Brain pericyte (primary cell): Measurements from ENCODE around the gene ADAM15.

Experiments
- DNase-seq: peaks from one replicate; pipeline ENCODE4 v3.0.0-alpha.2; 2012; ENCODE audit warnings: low read depth, low spot score

Gene ADAM15

GRCh38 chr1:155073377-155074242, 22.5 kb downstream of the ADAM15 start:
- DNase-seq, result no peak

GRCh38 chr1:155075535-155075934, 24.4 kb downstream of the ADAM15 start:
- DNase-seq, result no peak

- DNase-seq, result no peak
Observed at GRCh38 chr1:155076371-155076770, 25.3 kb downstream of the ADAM15 start.

- DNase-seq, result no peak
Observed at GRCh38 chr1:155077346-155077745, 26.2 kb downstream of the ADAM15 start.

- no peak for DNase-seq
Observed at GRCh38 chr1:155077758-155078445, 26.8 kb downstream of the ADAM15 start.

GRCh38 chr1:155078469-155079209, 27.5 kb downstream of the ADAM15 start, which contains the start of gene EFNA3:
Gene EFNA3, plus strand, starts transcription at chr1:155078837. Its CDS starts 105 bp downstream, at chr1:155078942.
- DNase-seq, result no peak

GRCh38 chr1:155079210-155079486, 28.0 kb downstream of the ADAM15 start:
- no peak for DNase-seq

GRCh38 chr1:155079487-155080311, 28.6 kb downstream of the ADAM15 start:
- DNase-seq, result no peak

- no peak for DNase-seq
Observed at GRCh38 chr1:155080312-155081228, 29.5 kb downstream of the ADAM15 start.

GRCh38 chr1:155081472-155082300, 30.6 kb downstream of the ADAM15 start:
- DNase-seq, result no peak

- DNase-seq, result no peak
Observed at GRCh38 chr1:155082301-155083051, 31.4 kb downstream of the ADAM15 start.

- no peak for DNase-seq
Observed at GRCh38 chr1:155083052-155083541, 32.0 kb downstream of the ADAM15 start.

- no peak for DNase-seq
Observed at GRCh38 chr1:155083865-155084721, 33.0 kb downstream of the ADAM15 start.

GRCh38 chr1:155084722-155085503, 33.8 kb downstream of the ADAM15 start:
- peak; percentile 77 for DNase-seq

- no peak for DNase-seq
Observed at GRCh38 chr1:155085504-155086127, 34.5 kb downstream of the ADAM15 start.

GRCh38 chr1:155086128-155086741, 35.1 kb downstream of the ADAM15 start:
- no peak for DNase-seq
